Urothelium cell line (cell line): Measurements from ENCODE around the gene FAM9C.
A peak's percentile ranks its signal among the peaks of the same experiment; 100 is the strongest.
"Not testable (repeated sequence)": the region's sequence is repeated elsewhere in the genome, so short reads cannot be mapped to it uniquely, and the experiment has no call there.

Experiments used
- DNase-seq: peaks from one replicate; pipeline ENCODE4 v3.0.0; 2011; ENCODE audit warnings: low spot score, mixed read lengths
- FAIRE-seq: peaks from 2 replicates; lab custom pipeline; 2011; peaks lifted over from hg19 to GRCh38; lab: Jason Lieb, UNC

FAM9C gene

DNA sequence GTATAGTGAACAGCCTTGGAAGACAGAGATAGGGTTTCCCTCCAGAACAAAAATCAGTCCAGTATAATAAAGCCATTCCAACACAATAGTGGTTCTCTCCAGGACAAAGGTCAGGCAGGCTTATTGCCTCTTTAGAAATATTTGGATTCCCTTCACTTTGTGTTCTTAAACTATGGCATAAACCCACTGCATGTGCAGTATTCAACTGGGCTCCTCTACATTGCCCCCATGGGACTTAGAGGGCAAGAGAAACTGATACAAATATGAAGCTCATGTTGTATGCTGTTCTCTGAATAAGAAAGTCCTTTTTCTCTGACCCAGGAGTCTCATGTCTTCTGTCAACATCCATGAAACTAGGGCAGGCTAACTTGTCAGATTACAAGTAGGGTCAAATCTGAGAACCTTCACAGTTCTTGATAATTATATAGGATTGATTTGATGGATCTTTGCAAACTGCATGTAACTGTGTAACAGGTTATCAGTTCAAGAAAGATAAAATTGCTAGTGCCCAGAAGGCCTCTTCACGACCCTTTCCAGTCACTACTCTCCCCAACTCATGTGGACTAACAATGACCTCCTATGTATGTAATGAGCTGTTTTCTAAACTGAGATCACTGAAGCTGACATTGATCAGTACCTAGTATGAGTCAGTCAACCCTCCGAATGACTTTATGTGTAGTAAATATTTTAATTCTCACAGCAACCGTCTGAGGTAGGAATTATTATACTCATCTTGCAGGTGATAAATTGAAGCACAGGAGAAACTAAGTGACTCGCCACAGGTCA lies 31.9 kb upstream of the FAM9C start:
- FAIRE-seq, result no peak
- DNase-seq, result no peak

DNA sequence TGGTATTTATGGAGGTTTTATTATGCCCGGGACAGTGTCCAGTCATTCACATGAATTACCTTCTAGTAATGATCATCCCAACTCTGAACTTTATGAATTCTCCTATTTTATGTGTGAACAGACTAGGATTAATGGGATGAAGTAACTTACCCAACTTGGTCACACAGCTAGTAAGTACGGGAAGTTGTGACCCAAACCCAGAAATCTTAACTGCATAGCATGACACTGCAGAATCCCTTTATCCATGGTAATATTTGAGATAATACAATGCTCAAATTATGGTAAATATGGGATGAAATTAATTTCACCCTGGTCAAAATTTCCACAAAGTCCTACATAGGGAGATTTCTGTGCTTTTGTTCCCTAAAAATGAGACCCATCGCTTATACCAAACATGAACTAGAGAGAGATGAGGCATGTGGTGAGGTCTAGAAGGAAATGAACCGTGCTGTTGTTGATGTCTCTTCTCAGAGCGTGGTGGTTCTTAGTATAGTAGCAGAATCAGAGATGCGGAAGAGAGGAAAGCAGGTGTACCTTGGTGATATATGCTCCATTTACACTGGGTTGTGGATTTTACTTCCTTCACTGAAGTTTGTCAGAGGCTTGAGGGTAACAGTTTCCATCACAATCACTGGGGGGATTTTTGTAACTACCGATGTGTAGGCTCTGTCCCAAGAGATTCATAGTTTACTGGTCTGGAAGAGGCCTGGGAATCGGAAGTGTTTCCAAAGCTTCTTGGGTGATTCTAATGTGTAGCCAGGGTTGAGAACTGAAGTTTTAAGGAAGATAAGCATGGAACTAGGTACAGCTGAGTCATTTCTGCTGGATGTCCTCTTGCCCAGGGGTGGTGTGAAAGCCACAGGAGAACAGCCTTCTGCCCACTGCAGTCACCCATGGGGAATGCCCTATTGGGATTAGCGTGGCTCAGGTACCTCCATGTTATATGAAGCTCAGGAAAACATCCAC lies 30.2 kb upstream of the FAM9C start:
- FAIRE-seq, result no peak
- DNase-seq, result no peak

DNA sequence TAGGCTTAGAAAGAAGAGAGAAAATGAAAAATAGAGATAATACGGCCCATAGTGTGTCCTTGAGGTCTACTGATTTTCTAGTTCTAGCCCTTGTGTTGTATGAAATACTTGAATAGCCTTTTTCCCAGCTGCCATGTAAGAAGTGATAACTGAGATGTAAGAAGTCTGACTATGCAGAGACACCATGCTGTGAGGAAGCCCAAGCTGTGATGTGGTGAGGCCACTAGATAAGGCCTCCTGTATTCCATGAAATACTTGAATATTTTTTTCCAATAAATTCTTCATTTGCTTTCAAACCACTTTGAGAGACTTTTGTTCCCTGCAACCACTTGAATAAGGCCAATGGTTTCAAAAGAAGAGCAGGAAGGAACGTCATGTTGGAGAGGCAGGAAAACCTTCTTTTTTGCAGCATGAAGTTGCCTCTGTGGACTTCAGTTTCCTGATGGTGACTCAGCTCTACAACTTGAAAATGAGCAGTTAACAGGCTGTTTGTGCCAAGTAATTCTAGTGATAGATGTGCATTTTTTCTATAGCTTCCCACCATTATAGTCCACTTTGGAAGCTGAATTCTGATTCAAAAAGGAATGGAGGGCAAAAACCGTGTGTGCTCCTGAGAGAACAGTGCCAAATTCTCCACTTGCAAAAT lies 25.5 kb upstream of the FAM9C start:
- DNase-seq (no peak), FAIRE-seq (no peak)

DNA sequence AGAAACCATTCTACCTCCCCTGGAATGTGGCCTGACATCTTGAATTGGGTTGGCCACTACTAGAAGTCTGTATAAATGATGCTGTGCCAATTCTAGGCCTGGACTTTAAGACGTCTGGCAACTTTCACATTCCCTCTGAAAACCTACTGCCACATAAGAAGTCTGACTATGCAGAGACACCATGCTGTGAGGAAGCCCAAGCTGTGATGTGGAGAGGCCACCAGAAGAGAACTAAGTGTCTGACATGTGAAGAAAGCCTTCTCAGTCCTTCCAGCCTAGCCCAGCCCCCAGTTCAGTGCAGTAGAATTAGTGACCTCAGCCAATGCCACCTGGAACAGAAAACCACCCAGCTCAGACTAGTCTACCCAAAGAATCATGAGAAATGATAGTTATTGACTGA lies 24.2 kb upstream of the FAM9C start:
- FAIRE-seq (no peak), DNase-seq (no peak)

DNA sequence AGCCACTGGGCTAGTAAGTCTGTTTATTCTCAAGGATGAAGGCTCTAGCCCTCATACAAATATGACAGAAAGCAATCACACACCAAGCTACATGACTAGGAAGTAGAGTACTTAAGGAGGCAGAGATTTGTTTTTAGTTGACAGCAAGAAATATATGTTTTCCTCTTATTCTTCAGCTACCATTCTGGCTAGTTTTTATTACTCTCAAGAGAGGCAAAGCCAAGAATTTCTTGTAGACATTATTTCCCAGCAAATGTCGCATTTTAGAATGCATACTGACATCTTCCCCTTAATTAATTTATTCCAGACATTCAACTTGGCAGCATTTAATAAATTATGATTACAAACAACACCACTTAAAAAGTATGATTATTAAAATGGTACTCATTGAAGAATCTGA lies 23.4 kb upstream of the FAM9C start:
- FAIRE-seq, result no peak
- DNase-seq, result no peak

DNA sequence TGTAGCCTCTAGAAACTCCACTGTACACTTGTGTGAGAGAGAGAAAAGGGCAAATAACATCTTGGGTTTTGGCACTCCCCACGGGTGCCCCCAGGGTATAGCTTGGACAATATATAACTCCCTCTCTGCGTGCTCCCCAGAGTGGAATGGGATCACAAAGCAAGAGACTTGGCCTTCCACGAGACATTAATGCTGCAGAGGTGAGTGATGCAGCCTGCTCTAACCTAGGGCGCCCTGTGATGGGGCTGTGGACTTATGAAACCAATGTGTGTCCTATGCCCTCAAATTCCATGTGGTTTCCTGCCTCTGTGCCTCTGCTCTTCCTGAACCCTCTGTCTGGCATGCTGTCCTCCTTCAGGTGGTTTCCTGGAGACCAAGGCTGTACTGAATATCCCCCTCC lies 22.0 kb upstream of the FAM9C start:
- DNase-seq, result no peak
- FAIRE-seq, result no peak

DNA sequence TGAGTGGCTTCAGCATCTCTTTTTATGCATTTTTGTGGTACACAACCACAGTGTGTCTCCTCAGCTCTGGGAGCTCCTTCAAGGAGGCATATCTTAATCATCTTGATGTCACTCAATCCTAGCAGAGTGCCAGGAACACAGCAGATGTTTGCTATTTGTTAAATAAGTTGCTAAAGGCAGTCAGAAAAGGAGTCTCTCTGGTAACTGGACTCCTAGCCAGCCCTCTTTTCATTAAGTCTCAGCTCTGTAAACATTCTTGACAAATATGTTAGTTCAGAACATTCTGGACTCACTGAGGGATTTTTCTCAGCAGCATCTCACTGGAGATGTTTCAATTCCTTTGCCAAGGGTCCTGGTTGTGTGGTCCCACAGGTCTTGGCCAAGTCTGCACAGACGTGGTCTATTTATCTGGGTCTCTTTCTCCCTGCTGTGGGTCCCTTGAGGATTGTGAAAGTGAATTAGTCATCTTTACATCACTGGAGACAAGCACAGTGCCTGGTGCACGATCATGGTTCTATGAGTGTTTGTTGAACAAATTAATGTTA lies 20.3 kb upstream of the FAM9C start:
- DNase-seq (no peak), FAIRE-seq (no peak)

DNA sequence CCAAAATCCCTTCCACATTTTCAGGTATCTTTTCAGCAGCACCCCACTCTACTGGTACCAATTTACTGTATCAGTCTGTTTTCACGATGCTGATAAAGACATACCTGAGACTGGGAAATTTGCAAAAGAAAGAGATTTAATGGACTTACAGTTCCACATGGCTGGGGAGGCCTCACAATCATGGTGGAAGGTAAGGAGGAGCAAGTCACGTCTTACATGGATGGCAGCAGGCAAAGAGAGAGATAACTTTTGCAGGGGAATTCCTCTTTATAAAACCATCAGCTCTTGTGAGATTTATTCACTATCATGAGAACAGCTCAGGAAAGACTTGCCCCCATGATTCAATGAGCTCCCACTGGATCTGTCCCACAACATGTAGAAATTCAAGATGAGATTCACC lies 18.7 kb upstream of the FAM9C start:
- not testable (repeated sequence) for FAIRE-seq, DNase-seq

DNA sequence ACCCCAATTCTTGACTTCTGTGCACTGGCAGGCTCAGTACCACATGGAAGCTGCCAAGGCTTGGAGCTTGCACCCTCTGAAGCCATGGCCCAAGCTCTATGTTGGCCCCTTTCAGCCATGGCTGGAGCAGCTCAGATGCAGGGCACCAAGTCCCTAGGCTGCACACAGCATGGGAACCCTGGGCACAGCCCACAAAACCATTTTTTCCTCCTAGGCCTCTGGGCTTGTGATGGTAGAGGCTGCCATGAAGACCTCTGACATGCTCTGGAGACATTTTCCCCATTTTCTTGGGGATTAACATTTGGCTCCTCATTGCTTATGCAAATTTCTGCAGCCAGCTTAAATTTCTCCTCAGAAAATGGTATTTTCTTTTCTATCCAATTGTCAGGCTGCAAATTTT lies 17.9 kb upstream of the FAM9C start:
- FAIRE-seq, DNase-seq: not testable (repeated sequence)

DNA sequence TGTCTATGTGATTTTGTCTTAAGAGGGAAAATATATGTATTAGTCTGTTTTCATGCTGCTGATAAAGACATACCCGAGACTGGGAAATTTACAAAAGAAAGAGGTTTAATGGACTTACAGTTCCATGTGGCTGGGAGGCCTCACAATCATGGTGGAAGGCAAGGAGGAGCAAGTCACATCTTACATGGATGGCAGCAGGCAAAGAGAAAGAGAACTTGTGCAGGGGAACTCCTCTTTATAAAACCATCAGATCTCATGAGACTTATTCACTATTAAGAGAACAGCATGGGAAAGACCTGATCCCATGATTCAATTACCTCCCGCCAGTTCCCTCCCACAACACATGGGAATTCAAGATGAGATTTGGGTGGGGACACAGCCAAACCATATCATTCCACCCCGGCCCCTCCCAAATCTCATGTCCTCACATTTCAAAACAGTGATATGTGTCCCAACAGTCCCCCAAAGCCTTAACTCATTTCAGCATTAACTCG lies 16.8 kb upstream of the FAM9C start:
- not testable (repeated sequence) for DNase-seq, FAIRE-seq

DNA sequence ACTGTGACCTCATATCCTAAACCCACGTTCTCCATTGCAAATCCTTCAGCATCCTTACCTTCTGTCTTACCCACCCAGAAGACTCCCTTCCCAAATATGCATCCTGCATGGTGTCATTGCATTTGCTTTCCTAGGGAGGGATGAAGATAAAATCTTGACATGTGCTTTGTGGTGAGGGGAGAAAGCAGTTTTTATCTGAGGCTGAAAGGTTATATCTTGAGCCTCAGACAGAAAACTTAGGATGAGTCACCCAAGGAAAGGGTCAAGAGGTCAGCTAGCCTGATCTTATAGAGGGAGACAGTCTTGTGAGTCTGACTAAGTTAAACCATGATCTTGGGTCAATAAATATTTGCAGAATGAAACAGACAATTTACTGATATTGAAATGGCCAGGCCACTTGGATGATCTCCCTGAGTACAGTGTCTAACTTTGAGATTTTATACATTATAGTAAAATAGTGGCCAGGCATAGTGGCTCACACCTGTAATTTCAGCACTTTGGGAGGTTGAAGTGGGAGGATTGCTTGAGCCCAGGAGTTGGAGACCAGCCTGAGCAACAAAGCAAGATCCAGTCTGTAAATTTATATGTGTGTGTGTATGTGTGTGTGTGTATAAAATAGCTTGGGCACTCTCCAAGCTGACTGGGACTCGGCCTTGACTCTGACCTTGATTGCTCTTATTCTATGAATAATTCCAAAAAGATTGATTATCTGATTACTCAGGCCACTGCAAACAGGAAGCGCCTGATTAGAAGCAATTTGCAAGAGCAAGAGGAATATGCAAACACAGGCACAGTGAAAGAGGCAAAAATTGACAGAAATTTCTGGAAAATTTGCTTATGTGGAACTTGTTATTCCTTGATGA lies 15.4 kb upstream of the FAM9C start:
- no peak for FAIRE-seq
- DNase-seq, result peak; percentile 4

DNA sequence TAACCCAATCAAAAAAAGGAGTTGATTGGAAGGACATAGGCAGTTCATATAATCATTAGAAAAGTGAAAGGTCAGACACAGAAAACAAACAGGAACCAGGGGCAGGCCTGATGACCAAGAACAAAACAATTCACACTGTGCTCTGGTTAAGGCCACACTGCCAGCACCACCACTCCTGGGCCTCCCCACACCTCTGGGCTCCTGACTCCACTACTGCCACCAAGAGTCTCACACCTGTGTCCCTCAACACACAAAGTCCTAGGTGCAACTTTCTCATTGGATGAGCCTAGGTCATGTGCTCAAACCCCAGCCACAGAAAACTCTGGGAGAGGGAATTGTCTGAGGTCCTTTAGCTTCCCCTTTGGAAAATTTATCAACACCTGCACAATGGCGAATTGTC lies 11.1 kb upstream of the FAM9C start:
- DNase-seq, result no peak
- no peak for FAIRE-seq

DNA sequence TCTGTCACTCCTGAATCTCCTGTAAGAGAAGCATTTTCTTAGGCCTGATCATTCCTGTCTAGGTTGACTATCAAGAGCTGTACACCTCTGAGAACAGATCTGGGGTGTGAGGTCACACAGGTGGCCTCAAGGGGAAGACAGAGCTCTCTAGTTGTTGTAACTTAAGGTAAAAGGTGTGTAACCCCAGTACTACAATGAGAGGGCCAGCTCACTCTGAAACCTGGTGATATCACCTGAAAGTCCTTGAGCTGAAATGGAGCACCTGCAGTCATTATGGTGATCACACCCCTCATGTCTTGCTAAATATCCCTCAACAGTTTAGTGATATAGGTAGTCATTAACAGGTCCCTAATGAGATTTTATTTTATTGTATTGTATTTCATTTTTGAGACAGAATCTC lies 8.8 kb upstream of the FAM9C start:
- no peak for FAIRE-seq
- DNase-seq, result no peak

DNA sequence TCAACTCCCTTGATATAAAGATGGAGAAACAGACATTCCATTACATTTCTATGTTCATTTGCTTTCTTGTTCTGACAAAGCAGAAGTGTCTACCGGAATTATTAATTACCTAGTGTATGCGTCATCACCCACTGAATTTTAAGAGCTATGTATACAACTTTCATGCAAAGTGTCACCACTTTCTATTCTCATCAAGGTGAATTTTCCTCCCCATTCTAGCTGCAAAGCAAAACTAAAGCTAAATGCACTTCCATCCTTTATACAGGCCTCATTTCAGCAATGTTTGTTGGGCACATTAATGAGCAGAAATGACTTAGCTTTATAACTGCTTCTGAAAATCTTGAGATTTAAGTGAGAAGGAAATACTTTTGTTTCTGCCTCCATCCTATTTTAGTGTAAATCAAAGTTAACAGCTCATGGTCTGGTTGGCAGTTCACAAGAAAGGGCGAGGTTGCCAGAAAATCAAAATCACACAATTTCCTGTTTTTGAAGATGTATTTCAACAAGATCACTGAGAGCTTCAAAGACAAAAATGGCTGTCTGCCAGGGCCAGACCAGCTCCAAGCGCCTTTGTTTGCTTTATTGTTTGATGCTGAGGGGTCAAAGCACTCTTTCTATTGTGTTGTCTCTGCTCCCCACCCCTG lies 7.2 kb upstream of the FAM9C start:
- no peak for FAIRE-seq
- DNase-seq, result no peak

DNA sequence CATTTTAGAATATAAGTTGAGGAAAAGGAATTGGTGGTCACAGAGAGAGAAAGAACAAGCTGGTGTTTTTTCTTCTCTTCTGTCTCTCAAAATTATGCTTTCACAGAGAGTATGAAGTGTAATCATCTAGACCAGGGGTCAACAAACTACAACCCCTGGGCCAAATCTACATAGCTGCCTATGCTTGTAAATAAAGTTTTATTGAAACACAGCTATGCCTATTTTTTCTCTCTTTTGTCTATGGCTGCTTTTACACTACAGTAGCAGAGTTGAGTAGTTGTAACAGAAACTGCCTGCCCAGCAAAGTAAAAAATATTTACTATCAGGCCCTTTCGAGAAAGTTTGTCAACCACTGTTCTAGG lies 6.7 kb upstream of the FAM9C start:
- FAIRE-seq (no peak), DNase-seq (no peak)

DNA sequence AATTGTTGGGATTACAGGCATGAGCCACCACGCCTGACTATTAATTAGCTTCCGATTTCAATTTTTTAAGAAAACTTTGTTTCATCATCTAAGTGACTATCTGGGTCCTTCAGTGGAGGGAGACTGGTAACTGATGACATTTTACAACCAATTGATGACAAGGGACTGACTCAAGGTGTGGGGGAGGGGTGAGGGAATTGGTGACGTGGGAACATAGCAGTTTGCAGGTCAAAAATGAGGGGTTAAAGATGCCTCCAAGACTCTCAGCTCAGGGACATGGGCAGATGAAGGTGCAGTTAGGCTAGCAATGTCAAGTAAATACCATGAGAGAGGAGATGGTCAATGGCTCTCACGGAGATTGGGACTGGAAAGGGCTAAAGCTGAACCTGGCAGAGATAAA lies 5.7 kb upstream of the FAM9C start:
- no peak for FAIRE-seq

DNA sequence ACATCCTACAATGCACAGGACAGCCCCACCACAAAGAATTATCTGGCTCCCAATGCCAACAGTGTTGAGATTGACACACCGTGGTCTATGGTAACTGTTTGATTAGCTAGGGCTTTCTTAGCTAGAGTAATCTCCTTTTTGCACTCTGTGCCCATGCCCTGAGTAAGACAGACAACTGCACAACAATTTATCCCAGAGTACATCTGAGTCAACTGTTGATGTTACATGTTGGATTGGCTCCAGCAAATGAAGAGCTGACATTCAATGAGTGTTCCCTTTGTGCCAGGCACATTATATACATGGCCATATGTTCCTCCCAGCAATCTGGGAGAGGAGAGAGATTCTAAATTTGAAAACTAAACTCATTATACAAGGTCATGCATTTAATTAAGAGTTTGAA lies 3.9 kb upstream of the FAM9C start:
- no peak for FAIRE-seq
- no peak for DNase-seq

More for the DNA sequence above, 5.7 kb upstream of the FAM9C start:
- no peak for DNase-seq

DNA sequence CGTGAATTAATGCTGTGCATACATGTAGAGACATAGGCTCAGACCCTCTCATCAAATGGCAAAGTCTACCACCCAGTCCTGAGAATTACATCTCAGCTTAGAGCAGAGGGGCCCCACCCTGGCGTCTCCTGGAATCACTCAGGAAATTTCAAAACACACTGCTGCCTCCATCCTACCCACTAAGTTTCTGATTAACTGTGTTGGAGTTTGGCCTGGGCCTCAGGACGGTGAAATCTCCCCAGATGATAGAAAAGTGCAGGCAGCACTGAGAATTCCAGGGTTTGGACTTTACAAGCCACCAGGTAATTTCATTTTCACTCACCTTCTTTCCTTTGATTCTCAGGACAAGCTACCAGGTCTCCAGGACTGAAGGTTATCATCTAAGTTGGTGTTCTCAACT lies 3.3 kb upstream of the FAM9C start:
- FAIRE-seq, result no peak
- no peak for DNase-seq

DNA sequence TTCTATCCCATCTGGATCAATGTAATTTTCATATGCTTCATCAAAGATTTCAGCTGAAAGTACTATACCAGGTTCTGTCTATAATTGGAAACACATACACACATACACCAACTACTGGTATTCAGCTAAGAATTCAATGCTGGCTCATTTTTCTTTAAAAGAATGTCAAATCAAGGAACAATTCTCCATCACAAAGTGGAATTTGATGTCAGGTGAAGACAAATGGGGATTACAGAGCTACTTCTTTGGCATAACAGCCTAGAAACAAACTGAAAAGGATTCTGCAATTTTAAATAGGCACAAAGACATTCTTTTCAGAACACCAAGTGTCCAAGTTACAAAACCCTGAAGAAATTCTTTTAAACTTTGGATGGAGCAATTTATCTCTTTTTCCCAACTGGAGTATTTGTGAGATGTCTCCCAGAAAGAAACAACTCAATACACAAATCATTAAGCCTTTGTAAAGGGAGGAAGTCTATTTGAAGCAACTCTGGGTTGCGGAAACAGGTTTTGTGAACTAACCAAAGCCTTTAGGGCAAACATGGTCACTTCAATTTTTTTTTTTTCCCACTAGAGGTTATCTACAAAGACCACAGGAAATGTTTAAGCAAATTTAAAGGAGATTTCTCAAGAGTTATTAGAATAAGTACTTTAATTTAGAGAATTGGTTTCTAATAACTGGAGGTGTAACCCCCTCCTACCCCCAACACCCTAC lies 1.9 kb upstream of the FAM9C start:
- FAIRE-seq (no peak), DNase-seq (no peak)
